Cardiac muscle cell (in vitro differentiated cells and primary cell): Measurements from ENCODE around the gene MTERF4. TPM values are rescaled to one million over a fixed set of nuclear protein-coding genes. Genes with fewer than 3 reads are reported as not detected.

ENCODE experiments used
- DNase-seq, 2 donors: peaks; one replicate each; pipeline versions ENCODE4 v3.0.0 to v3.0.0-alpha.2; 2010 to 2017; ENCODE audit warnings: low read depth in 1 of 2, low spot score in 1 of 2
- H3K27ac ChIP-seq: fragments of 200-600 bp; sonication (generic); 2 replicates; pipeline ENCODE4 v1.5.1; 2016
- H3K27me3 ChIP-seq: fragments of 200-600 bp; sonication (generic); 2 replicates; pipeline ENCODE4 v1.6.0; 2016; ENCODE audit warnings: control low read depth
- H3K36me3 ChIP-seq: fragments of 200-600 bp; sonication (generic); 2 replicates; pipeline ENCODE4 v1.5.1; 2016; ENCODE audit warnings: control low read depth
- H3K4me1 ChIP-seq: fragments of 200-600 bp; sonication (generic); 2 replicates; pipeline ENCODE4 v1.8.1; 2017; ENCODE audit warnings: low read depth, mild to moderate bottlenecking, mixed run types
- H3K4me3 ChIP-seq: fragments of 200-600 bp; sonication (generic); 2 replicates; pipeline ENCODE4 v1.5.1; 2016; ENCODE audit warnings: mild to moderate bottlenecking
- H3K9me3 ChIP-seq: fragments of 200-600 bp; sonication (generic); 2 replicates; pipeline ENCODE4 v1.5.1; 2017; ENCODE audit warnings: low read depth, mild to moderate bottlenecking, control low read depth
- CTCF ChIP-seq: IDR thresholded peaks from 2 replicates; pipeline ENCODE4 v1.5.1; 2012; ENCODE audit warnings: low read depth, mild to moderate bottlenecking, low read length
- polyA plus RNA-seq: library from polyadenylated mRNA; unstranded; fragments of >200 nt; fragmentation: Nextera tagmentation; extraction: Ambion mirVana; gene quantifications from 2 replicates; pipeline ENCODE4 v1.2.1, GENCODE V29; 2016
- total RNA-seq: library from RNA; depleted of rRNA; stranded (reverse); fragments of >200 nt; gene quantifications from 2 replicates; pipeline ENCODE4 v1.2.3, GENCODE V29; 2016

The MTERF4 gene
- total RNA-seq (75.7 and 105 TPM in 2 replicates), polyA plus RNA-seq (25.0 and 26.9 TPM in 2 replicates)

- peak within 1 kb of the TSS; percentile 94 for H3K27ac ChIP-seq
- DNase-seq, result peak; percentile 85 to 94
Measured at GRCh38 chr2:241102239-241102803, at the start of gene MTERF4. TSS of gene MTERF4 (minus strand) at chr2:241102287. CDS start at chr2:241102273, 14 bp downstream.

GRCh38 chr2:241150660-241151530 is 48.8 kb upstream of the MTERF4 start:
- no peaks in the 10 kb centered on the region for H3K9me3 ChIP-seq
- H3K4me3 ChIP-seq, result peak overlapping the region; percentile 90
- peak overlapping the region; percentile 78 for H3K27ac ChIP-seq
- H3K36me3 ChIP-seq, result no peaks in the 10 kb centered on the region
- peaks cover 7% of the 10 kb centered on the region for H3K4me1 ChIP-seq
- H3K27me3 ChIP-seq, result peaks cover 5% of the 10 kb centered on the region
- DNase-seq, result peak; percentile 3 to 18
- TF ChIP-seq CTCF, result no peak

More at GRCh38 chr2:241102239-241102803, at the start of gene MTERF4:
- H3K36me3 ChIP-seq, result peaks cover 9% of the 10 kb centered on the region
- no peaks in the 10 kb centered on the region for H3K9me3 ChIP-seq
- TF ChIP-seq CTCF, result no peak
- peaks cover 12% of the 10 kb centered on the region for H3K4me1 ChIP-seq
- no peaks in the 10 kb centered on the region for H3K27me3 ChIP-seq
- peak within 1 kb of the TSS; percentile 93 for H3K4me3 ChIP-seq

GRCh38 chr2:241149925-241150659 is 48.0 kb upstream of the MTERF4 start, which contains the start of gene PPP1R7:
TSS of gene PPP1R7 (plus strand) at chr2:241150467. CDS start at chr2:241150496, 29 bp downstream.
- Histone ChIP-seq H3K27me3 (peaks cover 5% of the 10 kb centered on the region), H3K4me3 (peak within 1 kb of the TSS; percentile 90), H3K36me3 (no peaks in the 10 kb centered on the region), H3K27ac (peak within 1 kb of the TSS; percentile 78), H3K4me1 (peaks cover 7% of the 10 kb centered on the region), H3K9me3 (no peaks in the 10 kb centered on the region)
- peak; percentile 95 to 98 for DNase-seq
- TF ChIP-seq CTCF, result no peak

GRCh38 chr2:241149675-241149924 is 47.5 kb upstream of the MTERF4 start:
- Histone ChIP-seq H3K9me3 (no peaks in the 10 kb centered on the region), H3K27ac (peak overlapping the region; percentile 7), H3K4me3 (peak overlapping the region; percentile 90), H3K36me3 (no peaks in the 10 kb centered on the region), H3K27me3 (peaks cover 5% of the 10 kb centered on the region), H3K4me1 (peaks cover 7% of the 10 kb centered on the region)
- TF ChIP-seq CTCF, result no peak
- DNase-seq, result no peak

GRCh38 chr2:241148891-241149674 is 47.0 kb upstream of the MTERF4 start, which contains the start of gene PASK:
TSS of gene PASK (minus strand) at chr2:241149472. CDS start at chr2:241143032, 6,440 bp downstream.
- Histone ChIP-seq H3K4me3 (peak within 1 kb of the TSS; percentile 90), H3K36me3 (no peaks in the 10 kb centered on the region), H3K9me3 (no peaks in the 10 kb centered on the region), H3K4me1 (peaks cover 7% of the 10 kb centered on the region), H3K27ac (peak within 1 kb of the TSS; percentile 7), H3K27me3 (peaks cover 5% of the 10 kb centered on the region)
- peak; percentile 95 to 97 for DNase-seq
- no peak for TF ChIP-seq CTCF
